ENCODE measurements around the gene VWA8. TPM values are rescaled to one million over a fixed set of nuclear protein-coding genes. Genes with fewer than 3 reads are reported as not detected.
"Not testable (repeated sequence)": the region's sequence is repeated elsewhere in the genome, so short reads cannot be mapped to it uniquely, and the experiment has no call there.

VWA8 gene
- total RNA-seq, 1 donor from 2014 or later, result 6.8 TPM

DNA sequence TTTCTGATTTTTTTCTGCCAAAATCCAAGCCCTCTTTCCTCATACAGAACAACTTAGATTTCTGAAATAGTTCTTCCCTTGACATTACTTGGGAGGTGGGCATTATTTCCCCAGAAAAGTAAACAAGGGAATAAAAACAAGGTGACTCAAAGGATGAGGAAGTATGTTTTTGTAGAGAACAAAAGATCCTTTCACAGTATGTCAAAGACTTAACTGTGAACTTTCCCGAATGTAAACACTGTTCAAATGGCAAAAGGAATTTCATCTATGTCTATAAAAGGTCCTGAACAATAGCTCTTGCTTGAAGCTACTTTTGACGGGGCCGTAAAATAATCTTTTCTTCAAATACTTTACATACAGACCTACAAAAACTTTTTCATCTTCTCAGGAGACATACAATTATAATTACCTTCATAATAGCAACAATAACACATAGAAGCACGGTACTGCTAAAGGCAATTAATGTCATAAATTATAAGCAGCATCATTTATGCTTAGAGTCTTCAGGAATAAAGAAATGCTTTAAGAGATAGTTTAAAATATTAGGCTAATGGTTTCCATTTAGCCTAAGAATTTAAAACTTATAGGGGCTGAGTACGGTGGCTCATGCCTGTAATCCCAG is 312.5 kb downstream of the VWA8 start:
- DNase-seq (ENCODE audit: low read depth in 2 of 2), result peak in 1 of 2 donors; percentile 90

DNA sequence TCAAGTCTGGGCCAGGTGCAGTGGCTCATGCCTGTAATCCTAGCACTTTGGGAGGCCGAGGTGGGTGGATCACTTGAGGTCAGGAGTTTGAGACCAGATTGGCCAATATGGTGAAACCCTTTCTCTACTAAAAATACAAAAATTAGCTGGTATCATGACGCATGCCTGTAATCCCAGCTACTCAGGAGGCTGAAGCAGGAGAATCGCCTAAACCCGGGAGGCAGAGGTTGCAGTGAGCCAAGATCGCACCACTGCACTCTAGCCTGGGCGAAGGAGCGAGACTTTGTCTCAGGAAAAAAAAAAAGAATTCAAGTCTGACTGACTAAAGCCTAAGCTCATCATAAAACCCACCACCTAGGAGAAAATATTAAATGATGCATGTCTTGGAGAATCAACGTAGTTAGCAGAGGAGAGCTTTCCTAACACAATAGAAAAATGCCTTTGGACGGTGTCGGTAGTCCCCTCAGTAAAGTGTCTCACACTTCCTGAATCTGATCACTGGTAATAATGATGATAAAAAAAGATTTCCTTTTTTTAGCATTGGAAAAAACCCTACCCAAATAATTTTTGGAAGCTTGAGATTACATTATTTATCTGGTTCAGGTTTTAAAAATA is 313.1 kb downstream of the VWA8 start:
- DNase-seq (ENCODE audit: low read depth in 2 of 2), result peak in 1 of 2 donors; percentile 70

DNA sequence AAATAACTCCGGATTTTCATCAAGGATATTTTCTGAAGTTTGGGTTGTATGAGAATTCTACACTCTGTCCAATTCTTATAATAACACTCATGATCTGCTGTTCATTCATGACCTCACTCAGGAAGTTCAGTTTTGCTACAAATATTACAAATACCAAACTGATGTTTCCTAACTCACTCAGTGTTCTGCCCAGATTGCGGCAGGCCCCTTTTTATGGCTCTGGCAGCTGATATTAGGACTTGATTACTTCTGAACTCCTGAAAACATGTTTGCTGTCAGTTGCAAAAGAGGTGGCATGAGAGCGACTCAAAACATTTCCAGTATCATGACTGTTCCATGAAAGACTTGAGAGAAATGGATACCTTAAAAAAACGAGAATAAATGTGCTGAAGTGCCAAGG is 315.6 kb downstream of the VWA8 start:
- DNase-seq (ENCODE audit: low read depth in 2 of 2), result peak; percentile 79 to 96

DNA sequence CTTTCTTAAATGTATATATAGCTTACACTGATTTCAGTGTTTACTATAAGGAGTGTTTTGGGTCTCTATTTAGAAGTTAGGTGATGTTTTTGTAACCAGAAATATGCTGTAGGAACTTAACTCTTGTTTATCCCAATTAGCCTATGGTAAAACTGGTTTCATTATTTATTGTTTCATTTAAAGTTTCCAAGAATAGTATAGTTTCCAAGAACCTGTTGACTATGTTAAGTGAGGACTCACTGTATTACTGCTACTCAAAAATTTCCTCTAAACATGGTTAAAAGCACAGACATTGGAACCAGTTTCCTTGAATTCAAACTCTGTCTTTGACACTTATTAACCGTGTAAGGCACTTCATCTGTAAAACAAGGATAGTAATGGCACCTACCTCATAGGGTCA is 316.2 kb downstream of the VWA8 start:
- peak in 1 of 2 donors; percentile 22 for DNase-seq (ENCODE audit: low read depth in 2 of 2)

DNA sequence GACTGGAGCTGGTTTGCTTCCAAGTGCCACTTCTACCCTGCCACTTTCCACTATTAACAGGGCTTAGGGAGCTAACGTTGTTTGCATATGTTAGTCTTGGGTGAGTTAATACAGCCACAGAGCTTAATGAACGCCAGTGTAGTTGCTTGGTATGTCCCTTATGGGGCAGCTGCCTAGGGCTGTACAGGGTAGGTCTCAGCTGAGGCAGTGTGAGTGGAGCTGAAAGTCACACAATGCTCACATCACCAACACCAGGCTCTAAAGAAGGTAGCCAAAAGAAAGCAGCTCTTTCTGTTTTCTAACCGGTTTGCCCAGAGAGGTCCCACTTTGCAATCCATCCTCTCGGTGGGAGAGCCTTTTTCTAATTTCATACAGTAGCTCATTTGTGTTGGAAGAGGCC is 317.4 kb downstream of the VWA8 start:
- no peak for DNase-seq (ENCODE audit: low read depth in 2 of 2)

DNA sequence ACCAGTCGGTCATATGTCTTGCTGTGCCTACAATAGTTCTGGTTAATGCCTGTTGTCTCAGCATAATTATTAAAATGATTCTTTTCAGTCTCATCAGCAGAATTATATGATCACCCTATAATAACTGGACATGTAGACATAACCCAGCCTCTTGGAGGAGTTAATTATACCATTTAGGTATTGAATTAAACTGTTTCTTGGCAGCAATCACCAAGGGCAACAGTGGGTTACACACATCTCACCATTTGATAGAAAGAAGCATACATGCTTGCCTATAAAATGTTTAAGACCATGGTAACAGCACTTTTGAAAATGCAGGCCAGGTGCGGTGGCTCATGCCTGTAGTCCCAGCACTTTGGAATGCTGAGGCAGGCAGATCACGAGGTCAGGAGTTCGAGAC is 318.9 kb downstream of the VWA8 start:
- no peak for DNase-seq (ENCODE audit: low read depth in 2 of 2)

DNA sequence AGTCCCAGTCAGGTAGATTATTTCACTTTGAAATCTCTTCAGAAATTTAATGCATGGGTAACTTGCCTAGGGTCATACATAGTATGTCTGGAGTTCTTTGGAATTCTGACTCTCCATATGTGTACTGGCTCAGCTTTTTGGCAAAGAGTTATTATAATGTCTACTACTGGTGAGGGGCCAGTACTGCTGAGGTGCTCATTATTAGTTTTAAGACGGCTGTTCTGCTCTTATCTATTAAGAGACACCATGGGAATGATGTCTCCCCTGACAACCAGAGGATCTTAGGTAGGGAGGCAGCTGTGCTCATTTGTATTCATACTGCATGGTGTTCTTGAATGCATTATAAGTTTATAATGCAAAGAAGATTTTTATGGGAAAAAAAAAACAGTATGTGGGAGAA is 319.5 kb downstream of the VWA8 start:
- DNase-seq (ENCODE audit: low read depth in 2 of 2), result no peak

DNA sequence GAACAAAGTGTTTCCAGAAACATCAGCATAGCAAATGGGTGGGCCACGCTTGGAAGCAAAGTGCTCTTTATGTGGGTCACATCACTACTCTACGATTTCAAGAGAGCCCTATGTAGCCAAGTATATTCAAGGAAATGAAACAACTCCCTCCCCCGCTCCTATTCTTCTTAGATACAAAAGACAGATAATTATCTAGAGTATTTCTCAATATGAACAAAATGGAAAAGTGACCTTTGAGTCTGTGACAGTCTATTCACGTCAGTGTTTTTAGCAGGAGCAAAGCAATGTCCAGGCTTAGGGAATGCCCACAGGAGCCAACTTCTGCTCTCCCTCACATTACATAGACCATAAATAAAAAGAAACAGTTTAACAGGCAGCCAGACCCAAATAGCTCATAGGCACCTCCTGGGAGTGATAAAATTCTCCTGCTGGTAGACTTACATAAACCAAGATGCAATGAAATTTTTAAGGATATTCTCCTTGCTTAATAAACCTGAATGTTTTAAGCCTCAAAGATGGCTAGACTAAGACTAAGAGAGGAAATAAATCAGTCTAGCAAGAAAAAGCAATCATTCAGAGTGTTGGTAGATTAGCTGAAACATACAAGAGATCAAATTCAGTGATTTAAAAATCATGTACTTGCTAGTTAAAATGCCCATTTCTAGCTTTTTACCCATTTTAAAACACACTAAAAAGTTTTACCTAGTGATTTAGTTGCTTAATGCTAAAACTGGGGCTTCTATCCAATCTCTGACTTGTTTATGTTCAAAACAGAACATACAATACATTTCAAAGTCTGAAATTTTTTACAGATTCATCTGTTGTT is 320.7 kb downstream of the VWA8 start:
- no peak for DNase-seq (ENCODE audit: low read depth in 2 of 2)

DNA sequence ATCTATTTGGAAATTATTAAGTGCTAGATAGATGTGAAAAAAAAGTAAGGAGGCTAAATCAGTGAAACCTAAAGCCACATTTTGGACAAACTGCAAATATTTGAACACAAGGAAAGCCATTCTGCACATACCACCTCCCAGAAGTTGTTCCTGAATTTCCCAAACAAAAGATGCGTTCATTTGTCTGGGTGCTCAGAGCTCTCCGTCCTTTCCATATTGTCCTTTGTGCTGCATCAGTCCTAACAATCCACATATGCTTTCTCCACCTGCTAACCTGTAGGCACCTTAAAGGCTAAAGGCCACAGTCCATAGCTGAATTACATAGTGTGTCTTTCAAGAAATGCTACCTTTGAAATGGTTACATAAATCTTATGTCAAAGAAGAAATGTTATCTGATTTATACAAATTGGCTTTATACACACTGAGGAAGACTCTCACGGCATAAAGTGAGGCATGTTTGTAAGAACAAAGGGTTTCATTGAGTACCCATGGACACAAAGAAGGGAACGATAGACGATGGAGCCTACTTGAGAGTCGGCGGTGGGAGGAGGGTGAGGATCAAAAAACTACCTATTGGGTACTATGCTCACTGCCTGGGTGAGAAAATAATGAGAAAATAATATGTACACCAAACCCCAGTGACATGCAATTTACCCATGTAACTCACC is 321.5 kb downstream of the VWA8 start:
- DNase-seq (ENCODE audit: low read depth in 2 of 2), result no peak

DNA sequence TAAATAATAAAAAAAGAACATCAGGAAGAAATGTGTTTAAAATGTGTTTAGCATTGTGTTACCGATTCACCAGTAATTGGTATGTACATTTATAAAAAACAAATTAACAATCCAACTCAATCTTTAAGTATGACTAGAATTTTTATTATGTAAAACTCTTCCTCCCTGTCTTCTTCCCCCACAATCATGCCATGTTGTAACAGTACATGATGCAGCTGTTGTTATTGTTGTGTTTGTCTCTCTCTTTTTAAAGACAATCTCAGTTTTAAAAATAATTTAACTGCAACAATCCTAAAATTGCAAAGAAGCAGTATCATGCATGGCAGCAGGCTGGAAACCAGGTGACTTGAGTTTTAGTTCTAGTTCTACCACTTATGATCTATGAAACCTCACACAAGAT is 323.3 kb downstream of the VWA8 start:
- DNase-seq (ENCODE audit: low read depth in 2 of 2), result no peak

DNA sequence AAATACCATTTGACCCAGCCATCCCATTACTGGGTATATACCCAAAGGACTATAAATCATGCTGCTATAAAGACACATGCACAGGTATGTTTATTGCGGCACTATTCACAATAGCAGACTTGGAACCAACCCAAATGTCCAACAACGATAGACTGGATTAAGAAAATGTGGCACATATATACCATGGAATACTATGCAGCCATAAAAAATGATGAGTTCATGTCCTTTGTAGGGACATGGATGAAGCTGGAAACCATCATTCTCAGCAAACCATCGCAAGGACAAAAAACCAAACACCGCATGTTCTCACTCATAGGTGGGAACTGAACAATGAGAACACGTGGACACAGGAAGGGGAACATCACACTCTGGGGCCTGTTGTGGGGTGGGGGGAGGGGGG is 323.9 kb downstream of the VWA8 start:
- not testable (repeated sequence) for DNase-seq (ENCODE audit: low read depth in 2 of 2)

DNA sequence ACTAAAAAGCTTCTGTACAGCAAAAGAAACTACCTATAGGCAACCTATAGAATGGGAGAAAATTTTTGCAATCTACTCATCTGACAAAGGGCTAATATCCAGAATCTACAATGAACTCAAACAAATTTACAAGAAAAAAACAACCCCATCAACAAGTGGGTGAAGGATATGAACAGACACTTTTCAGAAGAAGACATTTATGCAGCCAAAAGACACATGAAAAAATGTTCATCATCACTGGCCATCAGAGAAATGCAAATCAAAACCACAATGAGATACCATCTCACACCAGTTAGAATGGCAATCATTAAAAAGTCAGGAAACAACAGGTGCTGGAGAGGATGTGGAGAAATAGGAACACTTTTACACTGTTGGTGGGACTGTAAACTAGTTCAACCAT is 324.3 kb downstream of the VWA8 start:
- not testable (repeated sequence) for DNase-seq (ENCODE audit: low read depth in 2 of 2)

DNA sequence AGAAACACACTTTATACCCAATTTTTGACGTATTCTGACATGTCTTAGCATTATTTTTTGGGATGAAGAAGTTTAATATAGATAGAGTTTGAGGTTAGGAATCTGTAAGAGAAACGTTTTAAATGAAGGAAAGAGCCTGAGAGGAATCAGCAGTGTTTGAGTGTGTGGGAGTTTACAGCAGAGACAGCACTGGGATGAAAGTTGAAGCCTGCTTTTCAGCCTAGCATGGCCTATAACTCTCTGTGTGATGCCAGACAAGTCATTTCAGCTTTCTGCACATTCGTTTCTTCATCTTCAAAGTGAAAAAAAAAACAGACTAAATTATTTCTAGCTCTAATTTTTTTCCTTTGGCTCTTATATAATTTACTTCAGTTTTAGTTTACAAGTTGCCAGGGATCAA is 326.5 kb downstream of the VWA8 start:
- DNase-seq (ENCODE audit: low read depth in 2 of 2), result no peak

DNA sequence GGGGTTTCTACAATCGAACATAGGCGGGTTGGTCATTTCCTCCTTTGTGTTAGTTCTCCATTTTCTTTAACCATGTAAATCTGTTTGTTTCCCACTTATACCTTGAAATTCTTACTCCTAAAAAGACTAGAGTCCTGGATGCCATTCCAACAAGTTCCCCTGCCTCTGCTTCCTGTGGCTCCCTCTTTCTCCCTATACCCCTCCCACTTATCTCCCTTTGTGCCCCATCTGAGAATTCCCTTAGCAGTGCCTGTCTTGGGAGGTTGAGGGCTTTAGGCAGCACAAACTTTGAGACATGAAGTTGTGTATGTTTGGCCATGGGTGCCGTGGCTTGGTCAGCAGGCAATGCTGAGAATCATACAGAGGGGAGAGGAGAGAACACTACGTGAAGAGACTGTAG is 327.1 kb downstream of the VWA8 start:
- no peak for DNase-seq (ENCODE audit: low read depth in 2 of 2)

DNA sequence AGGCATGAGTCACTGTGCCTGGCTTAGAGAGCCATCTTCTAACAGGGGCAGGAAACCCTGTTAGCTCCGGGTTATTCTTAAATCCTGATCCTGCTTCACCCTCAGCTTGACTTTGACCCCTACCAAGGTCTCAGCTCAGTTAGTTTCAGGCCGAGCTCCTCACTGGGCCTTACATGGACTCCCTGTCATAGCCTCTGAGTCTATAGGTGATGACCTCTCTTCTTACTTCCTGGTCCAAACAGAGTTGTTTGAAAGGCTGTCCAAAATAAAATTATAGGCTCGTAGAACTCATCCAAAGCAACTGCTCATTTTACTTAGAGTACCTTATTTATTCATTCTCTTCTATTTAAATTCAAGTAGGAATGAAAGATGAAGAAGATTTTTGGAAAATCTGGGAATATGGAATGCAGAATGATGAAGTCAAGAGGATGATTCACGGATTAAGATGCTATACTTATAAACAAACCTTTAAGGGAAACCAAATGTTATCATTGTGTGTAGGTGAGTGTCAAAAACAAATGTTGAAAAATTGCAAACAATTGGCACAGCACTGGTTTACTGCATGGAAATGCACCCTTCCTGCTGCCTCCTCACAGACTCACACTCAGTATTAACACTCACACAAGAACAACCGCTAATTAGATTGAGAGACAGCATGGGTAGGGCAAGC is 329.5 kb downstream of the VWA8 start:
- DNase-seq (ENCODE audit: low read depth in 2 of 2), result no peak

DNA sequence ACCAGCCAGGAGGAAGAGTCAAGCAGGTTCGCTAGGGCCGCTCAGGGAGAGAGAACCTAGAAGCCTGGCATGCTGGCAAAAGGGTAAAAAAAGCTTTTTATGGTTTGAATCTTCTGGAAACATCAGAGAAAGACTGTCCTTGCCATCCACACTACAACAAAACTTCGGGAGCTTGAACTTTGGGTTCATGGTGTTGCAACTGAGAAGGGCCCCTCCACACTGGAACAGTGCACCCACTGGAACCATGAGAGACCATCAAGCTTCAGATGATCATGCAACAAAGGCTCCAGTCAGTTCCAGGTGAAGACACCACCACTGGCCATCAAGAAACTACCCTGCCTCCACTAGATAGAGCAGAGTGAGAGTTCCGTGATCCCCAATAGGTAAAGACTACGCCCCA is 333.5 kb downstream of the VWA8 start:
- no peak for DNase-seq (ENCODE audit: low read depth in 2 of 2)

DNA sequence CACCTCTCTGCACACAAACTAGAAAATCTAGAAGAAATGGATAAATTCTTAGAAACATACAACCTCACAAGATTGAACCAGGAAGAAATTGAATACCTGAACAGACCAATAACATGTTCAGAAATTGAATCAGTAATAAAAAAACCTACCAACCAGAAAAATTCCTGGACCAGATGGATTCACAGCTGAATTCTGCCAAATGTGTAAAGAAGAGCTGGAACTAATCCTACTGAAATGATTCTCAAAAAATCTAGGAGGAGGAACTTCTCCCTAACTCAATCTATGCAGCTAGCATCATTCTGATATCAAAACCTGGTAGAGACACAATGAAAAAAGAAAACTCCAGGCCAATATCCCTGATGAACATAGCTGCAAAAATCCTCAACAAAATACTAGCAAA is 336.9 kb downstream of the VWA8 start:
- DNase-seq (ENCODE audit: low read depth in 2 of 2), result no peak

DNA sequence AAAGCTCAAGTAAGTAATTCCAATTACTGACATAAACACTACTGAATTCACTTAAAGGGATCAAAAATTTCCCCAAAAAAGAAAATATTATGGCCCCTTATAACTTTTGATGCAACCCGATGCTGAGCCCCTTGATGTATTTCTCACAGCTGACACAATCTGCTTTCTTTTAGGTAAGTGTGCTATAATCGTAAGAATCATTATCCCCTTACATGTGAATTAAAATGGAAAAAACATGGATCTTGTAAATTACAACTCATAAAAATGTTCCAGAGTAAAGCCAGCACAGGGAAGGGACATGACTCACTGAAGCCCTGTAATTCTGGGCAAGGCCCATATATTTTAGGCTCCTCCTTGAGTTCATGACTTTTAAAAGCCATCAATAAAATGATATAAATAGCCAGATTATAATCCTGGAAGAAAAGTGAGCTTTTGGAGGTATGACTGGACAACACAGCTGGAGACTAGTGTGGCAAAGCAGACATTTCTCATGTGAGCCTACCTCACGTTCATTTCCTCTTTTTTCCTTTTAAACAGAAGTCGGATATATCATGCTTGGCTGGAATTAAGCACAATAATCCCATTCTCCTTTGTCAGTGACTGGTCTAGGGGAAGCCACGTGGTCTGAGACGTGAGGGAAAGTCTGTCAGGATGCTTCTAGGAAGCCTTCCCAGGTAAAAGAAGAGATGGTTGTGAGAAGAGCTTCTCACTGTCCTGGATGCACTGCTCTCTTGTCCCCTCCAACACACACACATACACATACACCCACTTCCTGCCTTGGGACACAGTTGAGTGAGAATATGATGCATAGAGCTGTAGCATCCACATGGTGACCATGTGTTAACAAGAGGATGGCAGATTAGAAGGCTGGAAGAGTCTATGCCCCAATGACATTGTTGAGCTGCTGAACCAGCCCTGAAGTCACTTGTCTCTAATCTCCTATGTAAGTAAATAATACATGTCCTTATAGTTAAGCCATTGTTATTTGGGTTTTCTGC is 338.2 kb downstream of the VWA8 start:
- peak in 1 of 2 donors; percentile 6 for DNase-seq (ENCODE audit: low read depth in 2 of 2)

DNA sequence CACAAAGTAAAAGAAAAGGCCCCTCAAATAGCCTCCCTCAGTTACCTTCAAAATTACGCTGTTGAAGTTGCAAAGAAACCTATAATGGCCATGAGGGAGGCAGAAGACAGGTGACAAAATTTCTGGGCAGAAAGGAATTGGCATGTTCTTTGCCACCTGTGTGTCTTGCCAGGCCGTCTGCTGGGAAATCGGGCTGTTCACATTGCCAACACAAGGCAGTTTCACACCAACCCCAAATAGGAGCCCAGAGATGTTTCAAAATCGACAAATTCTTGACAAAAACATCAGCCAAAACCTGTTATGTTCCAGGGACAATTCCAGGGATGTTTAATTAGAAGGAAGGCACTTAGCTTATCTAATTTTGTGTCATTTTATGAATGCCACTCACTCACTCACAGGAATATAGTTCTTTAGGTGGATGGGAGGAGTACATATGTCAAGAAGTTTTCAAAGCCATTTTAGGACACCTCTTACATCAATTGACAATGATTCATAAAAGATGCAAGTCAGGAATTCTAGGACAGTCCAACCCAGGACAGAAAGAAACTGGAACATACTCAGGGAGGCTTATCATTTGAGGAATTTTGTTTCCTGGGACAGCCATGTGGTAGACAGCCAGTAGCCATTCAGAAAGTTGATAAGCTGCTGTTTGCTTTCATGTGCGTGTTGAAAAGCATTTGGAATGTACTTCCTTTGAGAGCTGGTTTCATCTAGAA is 339.0 kb downstream of the VWA8 start:
- no peak for DNase-seq (ENCODE audit: low read depth in 2 of 2)

DNA sequence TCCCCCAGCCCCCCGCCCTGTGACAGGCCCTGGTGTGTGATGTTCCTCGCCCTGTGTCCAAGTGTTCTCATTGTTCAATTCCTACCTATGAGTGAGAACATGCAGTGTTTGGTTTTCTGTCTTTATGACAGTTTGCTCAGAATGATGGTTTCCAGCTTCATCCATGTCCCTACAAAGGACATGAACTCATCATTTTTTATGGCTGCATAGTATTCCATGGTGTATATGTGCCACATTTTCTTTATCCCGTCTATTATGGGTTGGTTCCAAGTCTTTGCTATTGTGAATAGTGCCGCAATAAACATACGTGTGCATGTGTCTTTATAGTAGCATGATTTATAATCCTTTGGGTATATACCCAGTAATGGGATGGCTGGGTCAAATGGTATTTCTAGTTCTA is 343.3 kb downstream of the VWA8 start:
- not testable (repeated sequence) for DNase-seq (ENCODE audit: low read depth in 2 of 2)
